Measurements from ENCODE around the gene CFAP46. TPM values are rescaled to one million over a fixed set of nuclear protein-coding genes. Genes with fewer than 3 reads are reported as not detected.

Gene CFAP46
- total RNA-seq, 1 experiment from 2014 or later, result 1.6 TPM

DNA sequence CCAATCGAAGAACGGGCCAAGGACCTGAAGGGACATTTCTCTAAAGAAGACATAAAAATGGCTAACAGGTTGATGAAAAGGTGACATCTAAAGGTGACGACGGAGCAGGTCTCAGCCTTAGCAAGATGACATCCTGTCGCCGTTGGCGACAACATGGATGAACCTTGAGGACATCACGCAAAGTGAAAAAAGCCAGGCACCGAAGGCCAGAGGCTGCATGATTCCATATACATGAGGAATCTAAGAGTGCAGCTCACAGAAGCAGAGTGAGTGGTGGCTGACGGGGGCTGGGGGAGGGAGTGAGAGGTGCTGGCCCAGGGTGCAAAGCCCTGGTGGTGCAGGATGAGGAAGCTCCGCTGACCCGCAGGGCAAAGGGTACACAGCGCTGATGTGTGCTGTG, 122.3 kb downstream of the CFAP46 start:
- intact Hi-C loops (cut with micrococcal nuclease; ENCODE audit: unreplicated experiment) (no loop called here), in situ Hi-C loops (cut with HindIII; ENCODE audit: low pct_unique_long_range_greater_than_20kb, low sequenced_read_pairs) (no loop called here)
- POLR2A ChIA-PET, result no interaction called here
- Histone ChIP-seq H3K9me3 (ENCODE audit: control insufficient read depth, insufficient read depth, low read depth, low read length) (peaks cover 5% of the 10 kb centered on the region; the same call in 1 of the 2 replicates), H3K36me3 (ENCODE audit: control insufficient read depth, insufficient read depth, low read length) (no peaks in the 10 kb centered on the region), H3K27ac (ENCODE audit: low read length) (no peak overlapping the region), H3K27me3 (ENCODE audit: control insufficient read depth, insufficient read depth, low read length) (no peaks in the 10 kb centered on the region), H3K4me1 (ENCODE audit: control insufficient read depth, insufficient read depth, low read length) (no peaks in the 10 kb centered on the region), H3K4me3 (ENCODE audit: low read depth in 2 of 2, low read length in 2 of 2) (no peak overlapping the region)
- ATAC-seq (no peak), DNase-seq (ENCODE audit: low read depth, low spot score) (no peak)
- TF ChIP-seq POLR2AphosphoS5 (IDR thresholded peaks at IDR 0.05; ENCODE audit: low read depth, low read length) (no peak), REST (IDR thresholded peaks at IDR 0.05; ENCODE audit: insufficient read depth in 1 of 2, low read depth in 2 of 2, low read length in 1 of 2) (no peak), SIN3A (IDR thresholded peaks at IDR 0.05; ENCODE audit: borderline replicate concordance, insufficient read depth, low read depth, low read length) (no peak), TCF7L2 (IDR thresholded peaks at IDR 0.05; ENCODE audit: low read depth, low read length) (no peak)
- TF ChIP-seq, protein P1, sequence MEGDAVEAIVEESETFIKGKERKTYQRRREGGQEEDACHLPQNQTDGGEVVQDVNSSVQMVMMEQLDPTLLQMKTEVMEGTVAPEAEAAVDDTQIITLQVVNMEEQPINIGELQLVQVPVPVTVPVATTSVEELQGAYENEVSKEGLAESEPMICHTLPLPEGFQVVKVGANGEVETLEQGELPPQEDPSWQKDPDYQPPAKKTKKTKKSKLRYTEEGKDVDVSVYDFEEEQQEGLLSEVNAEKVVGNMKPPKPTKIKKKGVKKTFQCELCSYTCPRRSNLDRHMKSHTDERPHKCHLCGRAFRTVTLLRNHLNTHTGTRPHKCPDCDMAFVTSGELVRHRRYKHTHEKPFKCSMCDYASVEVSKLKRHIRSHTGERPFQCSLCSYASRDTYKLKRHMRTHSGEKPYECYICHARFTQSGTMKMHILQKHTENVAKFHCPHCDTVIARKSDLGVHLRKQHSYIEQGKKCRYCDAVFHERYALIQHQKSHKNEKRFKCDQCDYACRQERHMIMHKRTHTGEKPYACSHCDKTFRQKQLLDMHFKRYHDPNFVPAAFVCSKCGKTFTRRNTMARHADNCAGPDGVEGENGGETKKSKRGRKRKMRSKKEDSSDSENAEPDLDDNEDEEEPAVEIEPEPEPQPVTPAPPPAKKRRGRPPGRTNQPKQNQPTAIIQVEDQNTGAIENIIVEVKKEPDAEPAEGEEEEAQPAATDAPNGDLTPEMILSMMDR (IDR thresholded peaks at IDR 0.05), result no peak
- CTCF ChIA-PET, result no interaction called here
- BruUV-seq (replicated peaks), result no TSS peak

DNA sequence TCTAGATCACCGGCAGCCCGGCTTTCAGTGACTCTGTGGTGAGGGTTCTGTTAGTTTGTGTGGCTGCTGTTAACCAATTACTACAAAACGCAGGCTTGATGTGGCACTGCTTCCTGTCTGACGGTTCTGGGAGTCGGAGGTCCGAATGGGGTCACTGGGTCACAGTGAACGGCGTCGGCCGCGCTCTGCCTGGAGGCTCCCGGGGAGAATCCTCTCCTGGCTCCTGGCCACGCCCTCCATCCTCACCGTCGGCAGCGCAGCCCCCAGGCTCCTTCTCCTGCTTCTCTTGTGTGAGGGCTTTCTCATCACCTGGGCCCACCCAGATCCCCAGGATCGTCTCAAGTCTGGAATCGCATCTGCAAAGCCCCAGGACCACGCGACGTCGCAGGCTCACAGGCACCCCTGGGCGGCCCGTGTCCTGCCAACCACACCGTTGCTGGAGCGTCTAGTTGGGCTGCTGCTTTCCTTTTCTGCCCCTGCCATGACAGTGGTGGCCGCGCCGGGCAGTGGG, 124.6 kb downstream of the CFAP46 start:
- H3K36me3 ChIP-seq (ENCODE audit: control insufficient read depth, insufficient read depth, low read length), result no peaks in the 10 kb centered on the region
- no peaks in the 10 kb centered on the region for H3K27me3 ChIP-seq (ENCODE audit: control insufficient read depth, insufficient read depth, low read length)
- H3K9me3 ChIP-seq (ENCODE audit: control insufficient read depth, insufficient read depth, low read depth, low read length), result peaks cover 5% of the 10 kb centered on the region; the same call in 1 of the 2 replicates
- intact Hi-C loops (cut with micrococcal nuclease; ENCODE audit: unreplicated experiment), result no loop called here
- ATAC-seq (no peak), DNase-seq (ENCODE audit: low read depth, low spot score) (no peak)
- in situ Hi-C loops (cut with HindIII; ENCODE audit: low pct_unique_long_range_greater_than_20kb, low sequenced_read_pairs), result no loop called here
- BruUV-seq (replicated peaks), result no TSS peak
- no peaks in the 10 kb centered on the region for H3K4me1 ChIP-seq (ENCODE audit: control insufficient read depth, insufficient read depth, low read length)
- TF ChIP-seq, protein P1 (IDR thresholded peaks at IDR 0.05), result no peak
- TF ChIP-seq SIN3A (IDR thresholded peaks at IDR 0.05; ENCODE audit: borderline replicate concordance, insufficient read depth, low read depth, low read length) (no peak), POLR2AphosphoS5 (IDR thresholded peaks at IDR 0.05; ENCODE audit: low read depth, low read length) (no peak), TCF7L2 (IDR thresholded peaks at IDR 0.05; ENCODE audit: low read depth, low read length) (no peak), REST (IDR thresholded peaks at IDR 0.05; ENCODE audit: insufficient read depth in 1 of 2, low read depth in 2 of 2, low read length in 1 of 2) (no peak)
- H3K4me3 ChIP-seq (ENCODE audit: low read depth in 2 of 2, low read length in 2 of 2), result no peak overlapping the region
- CTCF ChIA-PET, result no interaction called here
- POLR2A ChIA-PET, result no interaction called here
- no peak overlapping the region for H3K27ac ChIP-seq (ENCODE audit: low read length)

All from Panc1 (cell line).